Measurements from ENCODE around the gene CATSPERE.

Gene CATSPERE

GRCh38 chr1:244652623-244653438 lies 191.8 kb downstream of the CATSPERE start, which contains the start of gene DESI2:
Gene DESI2 (plus strand): TSS chr1:244653126. CDS start chr1:244653314, 188 bp downstream.
- Histone ChIP-seq H3K4me3 (ENCODE audit: low read depth, low read length, poor library complexity, severe bottlenecking) (peak within 1 kb of the TSS; percentile 84), H3K4me2 (ENCODE audit: low read length) (peak within 1 kb of the TSS; percentile 89), H3F3A (ENCODE audit: insufficient read depth, low read length) (no peaks in the 10 kb centered on the region), H3K79me2 (ENCODE audit: insufficient read depth, low read length) (peaks cover 45% of the 10 kb centered on the region), H3K36me3 (ENCODE audit: insufficient read depth, low read length) (peaks cover 30% of the 10 kb centered on the region), H3K4me1 (ENCODE audit: insufficient read depth, low read length, severe bottlenecking) (peaks cover 40% of the 10 kb centered on the region), H3K9ac (ENCODE audit: low read length) (peak within 1 kb of the TSS; percentile 89), H3K9me3 (ENCODE audit: low read length) (no peaks in the 10 kb centered on the region), H4K20me1 (ENCODE audit: insufficient read depth, low read length) (no peaks in the 10 kb centered on the region), H3K27me3 (ENCODE audit: insufficient read depth, low read length) (no peaks in the 10 kb centered on the region), H2AFZ (ENCODE audit: low read length) (peak within 1 kb of the TSS; percentile 81; the same call in 1 of the 2 replicates), H3K9me2 (ENCODE audit: low read depth, low read length) (no peaks in the 10 kb centered on the region), H3K27ac (ENCODE audit: low read depth, low read length, poor library complexity, severe bottlenecking) (peak within 1 kb of the TSS; percentile 70)
- TF ChIP-seq, protein P1, sequence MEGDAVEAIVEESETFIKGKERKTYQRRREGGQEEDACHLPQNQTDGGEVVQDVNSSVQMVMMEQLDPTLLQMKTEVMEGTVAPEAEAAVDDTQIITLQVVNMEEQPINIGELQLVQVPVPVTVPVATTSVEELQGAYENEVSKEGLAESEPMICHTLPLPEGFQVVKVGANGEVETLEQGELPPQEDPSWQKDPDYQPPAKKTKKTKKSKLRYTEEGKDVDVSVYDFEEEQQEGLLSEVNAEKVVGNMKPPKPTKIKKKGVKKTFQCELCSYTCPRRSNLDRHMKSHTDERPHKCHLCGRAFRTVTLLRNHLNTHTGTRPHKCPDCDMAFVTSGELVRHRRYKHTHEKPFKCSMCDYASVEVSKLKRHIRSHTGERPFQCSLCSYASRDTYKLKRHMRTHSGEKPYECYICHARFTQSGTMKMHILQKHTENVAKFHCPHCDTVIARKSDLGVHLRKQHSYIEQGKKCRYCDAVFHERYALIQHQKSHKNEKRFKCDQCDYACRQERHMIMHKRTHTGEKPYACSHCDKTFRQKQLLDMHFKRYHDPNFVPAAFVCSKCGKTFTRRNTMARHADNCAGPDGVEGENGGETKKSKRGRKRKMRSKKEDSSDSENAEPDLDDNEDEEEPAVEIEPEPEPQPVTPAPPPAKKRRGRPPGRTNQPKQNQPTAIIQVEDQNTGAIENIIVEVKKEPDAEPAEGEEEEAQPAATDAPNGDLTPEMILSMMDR (IDR thresholded peaks at IDR 0.05; ENCODE audit: low read length) = peak; percentile 46
- TF ChIP-seq EZH2 (IDR thresholded peaks at IDR 0.05; ENCODE audit: borderline replicate concordance, low read length) = no peak

- Histone ChIP-seq H3K4me3 (ENCODE audit: low read depth, low read length, poor library complexity, severe bottlenecking) (peak overlapping the region; percentile 84), H3K4me2 (ENCODE audit: low read length) (peak overlapping the region; percentile 74), H3K79me2 (ENCODE audit: insufficient read depth, low read length) (peaks cover 53% of the 10 kb centered on the region), H3F3A (ENCODE audit: insufficient read depth, low read length) (no peaks in the 10 kb centered on the region), H3K27ac (ENCODE audit: low read depth, low read length, poor library complexity, severe bottlenecking) (peak overlapping the region; percentile 70), H3K9me2 (ENCODE audit: low read depth, low read length) (no peaks in the 10 kb centered on the region), H3K36me3 (ENCODE audit: insufficient read depth, low read length) (peaks cover 37% of the 10 kb centered on the region), H3K9me3 (ENCODE audit: low read length) (no peaks in the 10 kb centered on the region), H4K20me1 (ENCODE audit: insufficient read depth, low read length) (no peaks in the 10 kb centered on the region), H3K4me1 (ENCODE audit: insufficient read depth, low read length, severe bottlenecking) (peaks cover 47% of the 10 kb centered on the region), H3K27me3 (ENCODE audit: insufficient read depth, low read length) (no peaks in the 10 kb centered on the region), H3K9ac (ENCODE audit: low read length) (peak overlapping the region; percentile 89), H2AFZ (ENCODE audit: low read length) (no peak overlapping the region)
- no peak for TF ChIP-seq EZH2 (IDR thresholded peaks at IDR 0.05; ENCODE audit: borderline replicate concordance, low read length)
- TF ChIP-seq, protein P1 (IDR thresholded peaks at IDR 0.05; ENCODE audit: low read length) = no peak
Measured at GRCh38 chr1:244653439-244654107, 192.5 kb downstream of the CATSPERE start.

GRCh38 chr1:244654108-244655038 lies 193.3 kb downstream of the CATSPERE start:
- H3K9me2 ChIP-seq (ENCODE audit: low read depth, low read length) = no peaks in the 10 kb centered on the region
- H3K9ac ChIP-seq (ENCODE audit: low read length) = peak overlapping the region; percentile 89
- peaks cover 61% of the 10 kb centered on the region for H3K79me2 ChIP-seq (ENCODE audit: insufficient read depth, low read length)
- H3K27ac ChIP-seq (ENCODE audit: low read depth, low read length, poor library complexity, severe bottlenecking) = peak overlapping the region; percentile 70
- H3K4me2 ChIP-seq (ENCODE audit: low read length) = peak overlapping the region; percentile 74
- H3K4me1 ChIP-seq (ENCODE audit: insufficient read depth, low read length, severe bottlenecking) = peaks cover 55% of the 10 kb centered on the region
- H4K20me1 ChIP-seq (ENCODE audit: insufficient read depth, low read length) = no peaks in the 10 kb centered on the region
- H3K27me3 ChIP-seq (ENCODE audit: insufficient read depth, low read length) = no peaks in the 10 kb centered on the region
- H2AFZ ChIP-seq (ENCODE audit: low read length) = no peak overlapping the region
- H3K9me3 ChIP-seq (ENCODE audit: low read length) = no peaks in the 10 kb centered on the region
- peak overlapping the region; percentile 84 for H3K4me3 ChIP-seq (ENCODE audit: low read depth, low read length, poor library complexity, severe bottlenecking)
- no peak for TF ChIP-seq EZH2 (IDR thresholded peaks at IDR 0.05; ENCODE audit: borderline replicate concordance, low read length)
- TF ChIP-seq, protein P1 (IDR thresholded peaks at IDR 0.05; ENCODE audit: low read length) = no peak
- peaks cover 45% of the 10 kb centered on the region for H3K36me3 ChIP-seq (ENCODE audit: insufficient read depth, low read length)
- H3F3A ChIP-seq (ENCODE audit: insufficient read depth, low read length) = no peaks in the 10 kb centered on the region

Measured in OCI-LY1 (cell line).